OCI-LY7 (cell line): ENCODE results near the gene ST8SIA4. TPM values are rescaled to one million over a fixed set of nuclear protein-coding genes. Genes with fewer than 3 reads are reported as not detected.

Experiments
- BruUV-seq: library from RNA; stranded (reverse); fragments of 400-500 nt; replicated peaks from 2 replicates; lab custom pipeline; 2021; lab: Mats Ljungman, UMichigan
- CTCF ChIA-PET: fragments of 300-600 bp; sonication (Branson Sonifier 250); formaldehyde crosslinking; loops from one replicate; lab custom pipeline; 2022; ENCODE audit warnings: antibody characterized with exemption; ENCODE audit not compliant: unreplicated experiment; lab: Charles Lee
- POLR2A ChIA-PET: fragments of 300-600 bp; sonication (Branson Sonifier 250); formaldehyde crosslinking; loops from one replicate; lab custom pipeline; 2022; ENCODE audit warnings: antibody characterized with exemption; lab: Charles Lee
- DNase-seq: peaks from one replicate; pipeline ENCODE4 v3.0.0-alpha.2; 2015; ENCODE audit warnings: low spot score
- H2AFZ ChIP-seq: fragments of 200-600 bp; sonication (generic), shearing (Covaris generic); 2 replicates; pipeline ENCODE4 v1.6.1; 2014; ENCODE audit warnings: mild to moderate bottlenecking, antibody characterized with exemption, low read length, moderate library complexity
- H3K27ac ChIP-seq: fragments of 200-600 bp; sonication (generic); 2 replicates; pipeline ENCODE4 v1.5.1; 2014; ENCODE audit warnings: mixed run types, low read depth, mild to moderate bottlenecking, moderate library complexity, low read length, inconsistent platforms; ENCODE audit not compliant: poor library complexity, severe bottlenecking
- H3K36me3 ChIP-seq: fragments of 200-600 bp; sonication (generic); 2 replicates; pipeline ENCODE4 v1.6.1; 2014; ENCODE audit warnings: mild to moderate bottlenecking, antibody characterized with exemption, low read length, moderate library complexity, mixed read lengths; ENCODE audit not compliant: insufficient read depth
- H3K4me1 ChIP-seq: fragments of 200-600 bp; sonication (generic); 2 replicates; pipeline ENCODE4 v1.5.1; 2014; ENCODE audit warnings: mild to moderate bottlenecking, low read length; ENCODE audit not compliant: insufficient read depth, poor library complexity, severe bottlenecking
- H3K4me2 ChIP-seq: fragments of 200-600 bp; sonication (generic); 2 replicates; pipeline ENCODE4 v1.6.1; 2014; ENCODE audit warnings: mild to moderate bottlenecking, low read length
- H3K4me3 ChIP-seq: fragments of 200-600 bp; sonication (generic); 2 replicates; pipeline ENCODE4 v1.5.1; 2014; ENCODE audit warnings: mild to moderate bottlenecking, low read depth, low read length; ENCODE audit not compliant: poor library complexity, severe bottlenecking
- H3K79me2 ChIP-seq: fragments of 200-600 bp; sonication (generic); 2 replicates; pipeline ENCODE4 v1.6.1; 2016; ENCODE audit warnings: low read depth, mild to moderate bottlenecking, low read length, moderate library complexity, mixed read lengths; ENCODE audit not compliant: insufficient read depth
- H3K9me2 ChIP-seq: fragments of 200-600 bp; sonication (generic); 2 replicates; pipeline ENCODE4 v1.6.1; 2016; ENCODE audit warnings: mild to moderate bottlenecking, low read length, mixed read lengths; ENCODE audit not compliant: insufficient read depth
- H3K9me3 ChIP-seq: fragments of 200-600 bp; sonication (generic); 2 replicates; pipeline ENCODE4 v1.6.1; 2014; ENCODE audit warnings: mild to moderate bottlenecking, mixed run types, low read length, mixed read lengths
- H4K20me1 ChIP-seq: fragments of 200-600 bp; sonication (generic); 2 replicates; pipeline ENCODE4 v1.6.1; 2014; ENCODE audit warnings: mild to moderate bottlenecking, antibody characterized with exemption, low read length, moderate library complexity, mixed read lengths; ENCODE audit not compliant: insufficient read depth
- EZH2phosphoT487 ChIP-seq: fragments of 200-600 bp; sonication (generic); IDR thresholded peaks from 2 replicates; pipeline ENCODE4 v1.6.1; 2018; ENCODE audit warnings: low read depth, borderline replicate concordance, mild to moderate bottlenecking, mixed run types, antibody characterized with exemption, low read length, moderate library complexity, mixed read lengths
- intact Hi-C: fragments of 100-400 bp; cut with micrococcal nuclease; formaldehyde crosslinking; loops from one replicate; pipeline ENCODE4 v1.10.0; 2022; ENCODE audit not compliant: unreplicated experiment
- total RNA-seq, 2 experiments: library from RNA; depleted of rRNA in 1 of 2; stranded (reverse); fragments of >200 nt in 1 of 2; shearing (Covaris generic) in 1 of 2; gene quantifications; 2 replicates each; pipeline ENCODE4 v1.2.3, GENCODE V29; 2014 to 2022
- TF ChIP-seq, protein P1 (sequence below): fragments of 200-600 bp; sonication (generic); conservative IDR thresholded peaks from 2 replicates; pipeline ENCODE4 v1.5.1; 2014; ENCODE audit warnings: mild to moderate bottlenecking, antibody characterized with exemption, low read length, moderate library complexity, mixed read lengths

The ST8SIA4 gene
- total RNA-seq, 2 experiments from 2014 or later = 10.2 to 40.3 TPM

DNA sequence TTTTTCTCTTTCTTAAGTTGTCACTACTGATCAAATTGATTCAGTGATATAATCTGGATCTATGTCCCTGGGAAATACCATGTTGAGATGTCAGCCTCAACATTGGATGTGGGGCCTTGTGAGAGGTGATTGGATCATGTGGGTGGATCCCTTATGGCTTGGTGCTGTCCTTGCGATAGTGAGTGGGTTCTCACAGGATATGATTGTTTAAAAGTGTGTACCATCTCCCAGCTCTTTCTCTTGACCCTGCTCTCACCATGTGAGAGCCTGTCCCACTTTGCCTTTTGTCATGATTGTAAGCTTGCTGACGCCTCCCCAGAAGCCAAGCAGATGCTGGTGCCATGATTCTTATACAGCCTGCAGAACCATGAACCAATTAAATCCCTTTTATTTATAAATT is 68.6 kb downstream of the ST8SIA4 start:
- POLR2A ChIA-PET = interaction anchor here (0.6 to 2.3 kb wide), 6 partner anchors 8 to 616 kb away, joined by 3 to 9 read pairs (median 4); no protein-coding TSS in a partner anchor
- no TSS peak for BruUV-seq
- TF ChIP-seq EZH2phosphoT487 = no peak
- TF ChIP-seq, protein P1, sequence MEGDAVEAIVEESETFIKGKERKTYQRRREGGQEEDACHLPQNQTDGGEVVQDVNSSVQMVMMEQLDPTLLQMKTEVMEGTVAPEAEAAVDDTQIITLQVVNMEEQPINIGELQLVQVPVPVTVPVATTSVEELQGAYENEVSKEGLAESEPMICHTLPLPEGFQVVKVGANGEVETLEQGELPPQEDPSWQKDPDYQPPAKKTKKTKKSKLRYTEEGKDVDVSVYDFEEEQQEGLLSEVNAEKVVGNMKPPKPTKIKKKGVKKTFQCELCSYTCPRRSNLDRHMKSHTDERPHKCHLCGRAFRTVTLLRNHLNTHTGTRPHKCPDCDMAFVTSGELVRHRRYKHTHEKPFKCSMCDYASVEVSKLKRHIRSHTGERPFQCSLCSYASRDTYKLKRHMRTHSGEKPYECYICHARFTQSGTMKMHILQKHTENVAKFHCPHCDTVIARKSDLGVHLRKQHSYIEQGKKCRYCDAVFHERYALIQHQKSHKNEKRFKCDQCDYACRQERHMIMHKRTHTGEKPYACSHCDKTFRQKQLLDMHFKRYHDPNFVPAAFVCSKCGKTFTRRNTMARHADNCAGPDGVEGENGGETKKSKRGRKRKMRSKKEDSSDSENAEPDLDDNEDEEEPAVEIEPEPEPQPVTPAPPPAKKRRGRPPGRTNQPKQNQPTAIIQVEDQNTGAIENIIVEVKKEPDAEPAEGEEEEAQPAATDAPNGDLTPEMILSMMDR = no peak
- H3K9me3 ChIP-seq = no peaks in the 10 kb centered on the region; the same call in 1 of the 2 replicates
- no peak for DNase-seq
- H3K4me3 ChIP-seq = no peak overlapping the region
- peaks cover 19% of the 10 kb centered on the region for H3K36me3 ChIP-seq
- no peak overlapping the region for H2AFZ ChIP-seq
- H4K20me1 ChIP-seq = no peaks in the 10 kb centered on the region
- H3K79me2 ChIP-seq = peaks cover 10% of the 10 kb centered on the region; the same call in 1 of the 2 replicates
- no peak overlapping the region for H3K4me2 ChIP-seq
- CTCF ChIA-PET = no interaction called here
- no peaks in the 10 kb centered on the region for H3K9me2 ChIP-seq
- intact Hi-C loops = no loop called here
- peaks cover 12% of the 10 kb centered on the region for H3K4me1 ChIP-seq
- H3K27ac ChIP-seq = no peak overlapping the region

DNA sequence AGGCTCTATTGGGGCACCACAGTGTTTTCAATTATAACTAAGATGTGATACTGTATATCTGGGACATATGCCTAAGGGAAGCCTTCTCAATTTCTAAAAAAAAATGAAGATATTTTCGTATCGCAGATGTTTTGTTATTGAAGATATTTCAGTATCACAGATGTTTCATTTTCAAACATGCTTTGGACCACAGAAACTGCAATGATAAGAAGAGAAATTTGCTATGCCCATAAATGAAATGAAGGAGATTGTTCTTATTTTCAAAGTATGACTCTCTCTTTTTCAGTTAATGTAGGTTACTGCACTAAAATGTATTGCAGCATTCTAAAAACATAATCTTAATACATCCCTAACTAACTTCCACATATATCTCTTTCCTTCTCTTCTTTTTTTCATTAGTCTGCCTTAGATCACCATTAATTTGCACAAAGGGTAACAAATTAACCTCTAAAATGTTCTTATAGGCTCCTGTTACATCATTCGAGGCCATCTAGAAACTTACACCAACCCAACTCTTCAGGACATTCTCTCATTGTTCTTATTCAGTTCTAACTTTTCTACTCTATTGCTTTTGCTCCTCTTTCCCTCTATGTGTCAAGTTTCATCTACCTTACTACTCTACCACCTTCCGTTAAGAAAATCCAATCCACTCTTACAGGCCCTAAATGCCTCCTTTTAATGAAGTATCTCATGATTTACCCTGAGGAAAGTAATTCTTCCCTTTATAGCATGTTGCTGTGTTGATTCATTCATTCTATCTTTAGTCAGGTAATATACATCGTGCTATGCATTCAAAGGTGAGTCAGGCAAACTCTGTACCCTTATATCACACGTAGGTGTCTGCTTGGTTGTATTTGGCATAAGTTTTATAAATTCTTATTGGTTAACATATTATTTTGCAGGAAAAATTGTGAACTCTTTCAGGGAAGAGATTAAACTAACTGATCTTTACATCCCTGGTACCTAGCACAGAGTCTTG is 70.5 kb downstream of the ST8SIA4 start:
- Histone ChIP-seq H3K9me2 (no peaks in the 10 kb centered on the region), H3K27ac (no peak overlapping the region), H3K36me3 (peaks cover 12% of the 10 kb centered on the region), H3K79me2 (no peaks in the 10 kb centered on the region), H3K4me2 (no peak overlapping the region), H3K4me3 (no peak overlapping the region), H4K20me1 (no peaks in the 10 kb centered on the region), H2AFZ (no peak overlapping the region), H3K4me1 (peaks cover 17% of the 10 kb centered on the region), H3K9me3 (no peaks in the 10 kb centered on the region; the same call in 1 of the 2 replicates)
- CTCF ChIA-PET = no interaction called here
- TF ChIP-seq EZH2phosphoT487 = no peak
- TF ChIP-seq, protein P1 = no peak
- BruUV-seq = no TSS peak
- POLR2A ChIA-PET = no interaction called here
- intact Hi-C loops = no loop called here
- no peak for DNase-seq

DNA sequence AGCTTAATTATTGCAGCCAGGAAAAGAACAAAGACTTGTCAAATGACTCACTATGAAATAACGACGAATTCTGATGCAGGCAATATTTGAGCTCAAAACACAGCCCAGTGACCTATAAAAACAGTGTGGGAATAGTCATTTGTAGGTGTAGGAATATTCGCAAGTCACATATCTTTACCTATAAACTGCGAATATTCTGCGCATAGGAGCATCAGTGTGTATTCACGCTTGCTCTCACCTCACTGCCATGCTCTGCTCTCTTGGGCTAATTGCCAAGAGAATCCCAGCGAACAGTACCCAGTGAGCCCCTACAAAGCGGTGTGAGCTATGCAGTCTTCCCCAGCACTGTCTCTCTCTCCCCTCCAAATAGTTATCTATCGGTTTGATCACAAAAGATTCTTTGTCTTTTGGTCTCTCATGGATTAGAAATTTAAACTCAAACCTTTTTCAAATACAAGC is 74.2 kb downstream of the ST8SIA4 start:
- H3K27ac ChIP-seq = no peak overlapping the region
- H3K9me3 ChIP-seq = no peaks in the 10 kb centered on the region

More for the DNA sequence above, 74.2 kb downstream of the ST8SIA4 start:
- H4K20me1 ChIP-seq = no peaks in the 10 kb centered on the region
- TF ChIP-seq, protein P1 = no peak
- TF ChIP-seq EZH2phosphoT487 = no peak
- H3K4me1 ChIP-seq = peaks cover 25% of the 10 kb centered on the region
- no peak for DNase-seq
- H3K4me3 ChIP-seq = no peak overlapping the region
- POLR2A ChIA-PET = interaction anchor here (0.7 to 2.7 kb wide), 10 partner anchors 8 to 131 kb away, joined by 3 to 15 read pairs (median 6); no protein-coding TSS in a partner anchor
- CTCF ChIA-PET = no interaction called here
- peak overlapping the region; percentile 76; the same call in 1 of the 2 replicates for H2AFZ ChIP-seq
- intact Hi-C loops = no loop called here
- H3K79me2 ChIP-seq = no peaks in the 10 kb centered on the region; the same call in 1 of the 2 replicates
- H3K4me2 ChIP-seq = no peak overlapping the region
- no peaks in the 10 kb centered on the region for H3K9me2 ChIP-seq
- no TSS peak for BruUV-seq
- H3K36me3 ChIP-seq = no peaks in the 10 kb centered on the region; the same call in 1 of the 2 replicates
